Measurements from ENCODE around the gene MAPK13.

Gene MAPK13

DNA sequence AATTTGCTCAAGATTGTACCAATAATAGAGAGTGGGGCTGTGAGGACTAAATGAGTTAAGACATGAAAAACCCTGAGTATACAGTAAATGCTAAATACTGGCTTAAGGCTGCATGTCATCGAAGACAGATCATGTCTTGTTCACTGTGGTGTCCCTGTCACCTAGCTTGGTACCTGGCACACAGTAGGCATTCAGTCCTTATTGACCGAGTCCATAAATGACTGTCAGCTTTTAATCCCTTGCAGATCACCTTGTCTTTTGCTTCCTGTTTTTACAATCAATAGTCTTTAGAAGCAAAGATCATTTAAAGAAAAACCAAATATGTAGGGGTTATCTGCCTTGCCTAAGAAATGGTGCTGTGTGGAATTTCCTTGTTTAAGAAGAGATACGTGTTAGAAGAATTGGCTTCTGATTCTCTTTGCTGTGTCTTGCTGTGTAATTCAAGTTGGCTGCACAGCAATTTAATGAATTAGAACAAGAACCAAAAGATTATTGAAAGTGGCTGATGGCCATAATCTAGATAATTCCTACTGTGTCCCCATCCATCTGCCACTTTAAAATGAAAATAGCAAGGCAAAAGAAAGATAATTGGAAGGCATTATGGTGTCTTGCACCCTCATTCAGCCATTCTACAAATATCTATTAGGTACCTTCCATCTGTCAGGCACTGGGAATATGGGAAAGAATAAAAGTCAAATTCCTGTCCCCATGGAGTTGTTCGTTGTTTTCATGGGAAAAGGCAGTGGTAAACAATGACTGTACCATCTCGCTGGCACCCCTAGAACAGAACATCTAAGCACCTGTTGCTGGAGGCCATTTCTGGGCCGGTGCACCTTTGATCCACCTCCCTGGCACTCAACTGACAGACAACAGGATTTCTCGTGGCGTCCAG is 12.4 kb upstream of the MAPK13 start:
- TF ChIP-seq GABPA (IDR thresholded peaks at IDR 0.05; ENCODE audit: low read depth) (no peak), POLR2AphosphoS5 (IDR thresholded peaks at IDR 0.05; ENCODE audit: low read depth) (no peak), SPI1 (IDR thresholded peaks at IDR 0.05; ENCODE audit: borderline replicate concordance, low read depth) (no peak)
- TF ChIP-seq, protein P1, sequence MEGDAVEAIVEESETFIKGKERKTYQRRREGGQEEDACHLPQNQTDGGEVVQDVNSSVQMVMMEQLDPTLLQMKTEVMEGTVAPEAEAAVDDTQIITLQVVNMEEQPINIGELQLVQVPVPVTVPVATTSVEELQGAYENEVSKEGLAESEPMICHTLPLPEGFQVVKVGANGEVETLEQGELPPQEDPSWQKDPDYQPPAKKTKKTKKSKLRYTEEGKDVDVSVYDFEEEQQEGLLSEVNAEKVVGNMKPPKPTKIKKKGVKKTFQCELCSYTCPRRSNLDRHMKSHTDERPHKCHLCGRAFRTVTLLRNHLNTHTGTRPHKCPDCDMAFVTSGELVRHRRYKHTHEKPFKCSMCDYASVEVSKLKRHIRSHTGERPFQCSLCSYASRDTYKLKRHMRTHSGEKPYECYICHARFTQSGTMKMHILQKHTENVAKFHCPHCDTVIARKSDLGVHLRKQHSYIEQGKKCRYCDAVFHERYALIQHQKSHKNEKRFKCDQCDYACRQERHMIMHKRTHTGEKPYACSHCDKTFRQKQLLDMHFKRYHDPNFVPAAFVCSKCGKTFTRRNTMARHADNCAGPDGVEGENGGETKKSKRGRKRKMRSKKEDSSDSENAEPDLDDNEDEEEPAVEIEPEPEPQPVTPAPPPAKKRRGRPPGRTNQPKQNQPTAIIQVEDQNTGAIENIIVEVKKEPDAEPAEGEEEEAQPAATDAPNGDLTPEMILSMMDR (IDR thresholded peaks at IDR 0.05; ENCODE audit: insufficient read depth, low read length), result no peak
- TF ChIP-seq, protein P2, sequence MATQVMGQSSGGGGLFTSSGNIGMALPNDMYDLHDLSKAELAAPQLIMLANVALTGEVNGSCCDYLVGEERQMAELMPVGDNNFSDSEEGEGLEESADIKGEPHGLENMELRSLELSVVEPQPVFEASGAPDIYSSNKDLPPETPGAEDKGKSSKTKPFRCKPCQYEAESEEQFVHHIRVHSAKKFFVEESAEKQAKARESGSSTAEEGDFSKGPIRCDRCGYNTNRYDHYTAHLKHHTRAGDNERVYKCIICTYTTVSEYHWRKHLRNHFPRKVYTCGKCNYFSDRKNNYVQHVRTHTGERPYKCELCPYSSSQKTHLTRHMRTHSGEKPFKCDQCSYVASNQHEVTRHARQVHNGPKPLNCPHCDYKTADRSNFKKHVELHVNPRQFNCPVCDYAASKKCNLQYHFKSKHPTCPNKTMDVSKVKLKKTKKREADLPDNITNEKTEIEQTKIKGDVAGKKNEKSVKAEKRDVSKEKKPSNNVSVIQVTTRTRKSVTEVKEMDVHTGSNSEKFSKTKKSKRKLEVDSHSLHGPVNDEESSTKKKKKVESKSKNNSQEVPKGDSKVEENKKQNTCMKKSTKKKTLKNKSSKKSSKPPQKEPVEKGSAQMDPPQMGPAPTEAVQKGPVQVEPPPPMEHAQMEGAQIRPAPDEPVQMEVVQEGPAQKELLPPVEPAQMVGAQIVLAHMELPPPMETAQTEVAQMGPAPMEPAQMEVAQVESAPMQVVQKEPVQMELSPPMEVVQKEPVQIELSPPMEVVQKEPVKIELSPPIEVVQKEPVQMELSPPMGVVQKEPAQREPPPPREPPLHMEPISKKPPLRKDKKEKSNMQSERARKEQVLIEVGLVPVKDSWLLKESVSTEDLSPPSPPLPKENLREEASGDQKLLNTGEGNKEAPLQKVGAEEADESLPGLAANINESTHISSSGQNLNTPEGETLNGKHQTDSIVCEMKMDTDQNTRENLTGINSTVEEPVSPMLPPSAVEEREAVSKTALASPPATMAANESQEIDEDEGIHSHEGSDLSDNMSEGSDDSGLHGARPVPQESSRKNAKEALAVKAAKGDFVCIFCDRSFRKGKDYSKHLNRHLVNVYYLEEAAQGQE (IDR thresholded peaks at IDR 0.05; ENCODE audit: insufficient replicate concordance, low read depth), result no peak
- no peak overlapping the region for H3K4me3 ChIP-seq (replicated peaks; ENCODE audit: insufficient read depth, low read length)
- H3K27ac ChIP-seq (replicated peaks), result peak overlapping the region; percentile 17; the same call in 1 of the 2 replicates
- DNase-seq (ENCODE audit: low read depth in 1 of 2, low spot score in 1 of 2), result no peak
- no peaks in the 10 kb centered on the region for H3K27me3 ChIP-seq (ENCODE audit: insufficient read depth, poor library complexity, severe bottlenecking)

DNA sequence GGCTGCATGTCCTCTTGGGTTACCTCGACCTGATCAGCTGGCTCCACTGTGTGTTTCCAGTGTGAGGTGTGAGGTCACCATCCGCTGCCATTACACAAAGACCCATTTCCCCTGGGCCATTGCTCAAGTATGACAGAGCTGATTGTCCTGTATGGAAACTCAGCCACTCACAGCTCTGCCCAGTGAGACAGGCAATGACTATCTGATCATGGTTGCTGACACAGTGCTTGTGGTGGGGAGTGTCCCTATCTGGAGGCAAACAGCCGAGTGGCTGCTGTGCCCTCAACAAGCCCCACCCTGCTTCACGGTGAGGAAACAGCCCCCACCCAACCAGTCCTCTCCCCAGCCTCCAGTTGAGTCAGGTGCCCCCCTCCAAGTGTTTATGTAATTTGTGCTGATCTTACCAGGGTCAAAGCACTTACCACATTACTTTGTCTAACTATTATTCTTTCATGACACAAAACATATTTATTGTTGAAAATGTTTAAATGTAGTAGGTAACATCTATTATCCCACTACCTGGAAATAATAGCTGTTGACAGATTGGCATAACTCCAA is 11.7 kb upstream of the MAPK13 start:
- TF ChIP-seq POLR2AphosphoS5 (IDR thresholded peaks at IDR 0.05; ENCODE audit: low read depth), result peak; percentile 45; the same call in 1 of the 2 replicates
- TF ChIP-seq, protein P1 (IDR thresholded peaks at IDR 0.05; ENCODE audit: insufficient read depth, low read length), result no peak
- no peak for TF ChIP-seq SPI1 (IDR thresholded peaks at IDR 0.05; ENCODE audit: borderline replicate concordance, low read depth)
- no peaks in the 10 kb centered on the region for H3K27me3 ChIP-seq (ENCODE audit: insufficient read depth, poor library complexity, severe bottlenecking)
- no peak overlapping the region for H3K4me3 ChIP-seq (replicated peaks; ENCODE audit: insufficient read depth, low read length)
- peak in 1 of 2 experiments; percentile 80 for DNase-seq (ENCODE audit: low read depth in 1 of 2, low spot score in 1 of 2)
- H3K27ac ChIP-seq (replicated peaks), result peak overlapping the region; percentile 37

DNA sequence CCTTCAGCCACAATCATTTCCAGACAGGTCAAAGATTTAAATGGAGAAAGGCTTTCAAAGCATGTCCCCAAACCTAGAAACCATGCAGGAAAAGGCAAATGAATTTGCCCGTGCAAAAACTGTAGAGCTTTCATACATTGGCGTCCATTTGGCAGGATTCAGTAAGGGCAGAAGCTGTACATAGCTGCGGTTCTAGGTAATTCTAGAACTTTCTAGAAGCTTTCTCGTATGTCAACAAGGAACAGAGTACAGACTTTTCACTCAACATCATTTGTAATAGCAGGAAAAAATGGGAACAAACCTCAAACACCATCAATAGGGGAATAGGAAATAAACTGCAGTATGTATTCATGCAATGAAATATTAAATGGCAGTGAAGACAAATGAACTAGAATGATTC is 11.1 kb upstream of the MAPK13 start:
- Histone ChIP-seq H3K27me3 (ENCODE audit: insufficient read depth, poor library complexity, severe bottlenecking) (no peaks in the 10 kb centered on the region), H3K27ac (replicated peaks) (peak overlapping the region; percentile 37), H3K4me3 (replicated peaks; ENCODE audit: insufficient read depth, low read length) (no peak overlapping the region)
- no peak for DNase-seq (ENCODE audit: low read depth in 1 of 2, low spot score in 1 of 2)
- TF ChIP-seq SPI1 (IDR thresholded peaks at IDR 0.05; ENCODE audit: borderline replicate concordance, low read depth) (no peak), POLR2AphosphoS5 (IDR thresholded peaks at IDR 0.05; ENCODE audit: low read depth) (no peak), GABPA (IDR thresholded peaks at IDR 0.05; ENCODE audit: low read depth) (no peak)
- TF ChIP-seq, protein P2 (IDR thresholded peaks at IDR 0.05; ENCODE audit: insufficient replicate concordance, low read depth), result no peak
- TF ChIP-seq, protein P1 (IDR thresholded peaks at IDR 0.05; ENCODE audit: insufficient read depth, low read length), result no peak

Data from HL-60 (cell line).